T follicular helper cell (primary cell): Measurements from ENCODE around the gene OR4D2.

ENCODE experiments used
- DNase-seq: peaks from one replicate; pipeline ENCODE4 v3.0.0-alpha.2; 2020; ENCODE audit warnings: low read depth

Gene OR4D2

GRCh38 chr17:58210922-58211321 is 44.1 kb downstream of the OR4D2 start:
- DNase-seq: no peak

- no peak for DNase-seq
These were observed 48.9 kb downstream of the OR4D2 start for GRCh38 chr17:58215685-58216084.

GRCh38 chr17:58217766-58218165 is 51.0 kb downstream of the OR4D2 start:
- no peak for DNase-seq

- DNase-seq: peak; percentile 92
These were observed 52.4 kb downstream of the OR4D2 start, which contains the start of gene MKS1 for GRCh38 chr17:58219007-58219788. MKS1 (minus strand) TSS chr17:58219255; CDS start chr17:58219230, 25 bp downstream.

- no peak for DNase-seq
These were observed 53.0 kb downstream of the OR4D2 start for GRCh38 chr17:58219789-58220183.
